Upper lobe of left lung (tissue), 6 donors: ENCODE results near the gene AGTRAP. TPM values are rescaled to one million over a fixed set of nuclear protein-coding genes. Genes with fewer than 3 reads are reported as not detected.
A peak's percentile ranks its signal among the peaks of the same experiment; 100 is the strongest.

ENCODE experiments used
- ATAC-seq, 2 donors: fragments of 200-7000 bp; cut with Tn5 transposase; one replicate each; pipeline ENCODE4 v1.9.1; 2022; ENCODE audit warnings: mild to moderate bottlenecking in 2 of 2, moderate library complexity in 2 of 2; ENCODE audit not compliant: low FRiP score in 2 of 2
- DNase-seq, 2 donors: peaks; one replicate each; pipeline ENCODE4 v3.0.0-alpha.2; 2019 to 2020
- H3K27ac ChIP-seq, 4 donors: fragments of 200-600 bp; sonication (generic); one replicate each; pipeline ENCODE4 v1.5.1; 2016 to 2019
- H3K27me3 ChIP-seq, 4 donors: fragments of 200-600 bp; sonication (generic); one replicate each; pipeline ENCODE4 v1.5.1; 2017 to 2019
- H3K36me3 ChIP-seq, 4 donors: fragments of 200-600 bp; sonication (generic); one replicate each; pipeline ENCODE4 v1.5.1; 2016 to 2019
- H3K4me1 ChIP-seq, 4 donors: fragments of 200-600 bp; sonication (generic); one replicate each; pipeline ENCODE4 v1.5.1; 2018 to 2019
- H3K4me3 ChIP-seq, 4 donors: fragments of 200-600 bp; sonication (generic); one replicate each; pipeline ENCODE4 v1.5.1; 2017 to 2019; ENCODE audit warnings: mild to moderate bottlenecking in 2 of 4, moderate library complexity in 1 of 4
- H3K9me3 ChIP-seq, 4 donors: fragments of 200-600 bp; sonication (generic); one replicate each; pipeline ENCODE4 v1.5.1; 2018 to 2019
- EP300 ChIP-seq, 4 donors: sonication (generic); formaldehyde crosslinking; IDR thresholded peaks; one replicate each; pipeline ENCODE4 v1.5.1; 2017; ENCODE audit warnings: antibody characterized with exemption in 4 of 4, control low read depth in 2 of 4
- POLR2A ChIP-seq, 4 donors: fragments of 450-650 bp; IDR thresholded peaks; one replicate each; pipeline ENCODE4 v1.5.1; 2016 to 2017; ENCODE audit warnings: antibody characterized with exemption in 4 of 4, mild to moderate bottlenecking in 2 of 4
- POLR2AphosphoS5 ChIP-seq, 2 donors: sonication (generic); formaldehyde crosslinking; IDR thresholded peaks; one replicate each; pipeline ENCODE4 v1.5.1; 2017; ENCODE audit warnings: antibody characterized with exemption in 2 of 2
- WGBS, 2 donors: methylation state at CpG; one replicate each; pipeline ENCODE4 v1.1.5; 2017 to 2018; 5-methylcytosine and 5-hydroxymethylcytosine counted together
- total RNA-seq, 6 donors: library from RNA; depleted of rRNA in 4 of 6; stranded (reverse); fragments of >200 nt in 4 of 6; gene quantifications; one replicate each; pipeline versions ENCODE4 v1.1.0 to v1.2.1, GENCODE V29; 2016 to 2021
- TF ChIP-seq, protein P1 (sequence below), 6 experiments: fragments of 450-650 bp in 4 of 6; fragments of 200-600 bp in 2 of 6; sonication (generic) in 2 of 6; IDR thresholded peaks; one replicate each; pipeline ENCODE4 v1.5.1; 2016 to 2019; ENCODE audit warnings: antibody characterized with exemption in 6 of 6
- donor health status: DM: no; HTN: no; CAD: no; lungs with moderate emphysema.
- donor health status: DM: no; HTN: yes; CAD: no; lungs with severe emphysema.

Gene AGTRAP
- total RNA-seq, 6 donors from 2014 or later, result 52.2 to 80.1 (median 68.7) TPM

DNA sequence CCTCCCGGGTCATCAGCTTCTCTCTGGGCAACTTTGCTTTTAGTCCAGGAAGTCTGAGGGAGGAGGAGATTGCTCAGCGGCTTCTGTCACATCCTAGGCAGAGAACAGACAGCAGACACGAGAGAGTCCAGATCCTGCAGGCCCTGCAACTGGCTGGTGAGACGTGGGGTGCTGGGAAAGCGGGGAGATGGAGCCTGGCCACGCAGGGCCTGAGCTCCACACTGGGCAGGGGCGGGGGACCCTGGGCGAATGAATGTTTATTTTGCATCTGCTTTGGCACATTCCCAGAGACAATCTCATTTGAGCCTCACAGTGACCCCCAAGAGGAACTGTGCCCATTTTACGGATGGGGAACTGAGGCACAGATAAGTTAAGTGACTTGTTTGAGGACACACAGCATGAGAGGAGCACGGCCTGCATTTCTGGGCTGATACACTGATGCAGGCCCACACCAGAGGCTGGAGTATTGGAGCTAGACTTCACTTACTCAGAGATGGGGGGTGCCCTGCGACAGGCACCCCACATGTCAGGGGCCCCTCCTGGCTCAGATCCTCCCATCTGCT is 35.6 kb downstream of the AGTRAP start:
- WGBS, 2 donors, result 71 to 75% methylated on average over 10 to 11 of the region's 11 CpGs
- no peak for TF ChIP-seq EP300 (IDR thresholded peaks at IDR 0.05)
- TF ChIP-seq, protein P1, sequence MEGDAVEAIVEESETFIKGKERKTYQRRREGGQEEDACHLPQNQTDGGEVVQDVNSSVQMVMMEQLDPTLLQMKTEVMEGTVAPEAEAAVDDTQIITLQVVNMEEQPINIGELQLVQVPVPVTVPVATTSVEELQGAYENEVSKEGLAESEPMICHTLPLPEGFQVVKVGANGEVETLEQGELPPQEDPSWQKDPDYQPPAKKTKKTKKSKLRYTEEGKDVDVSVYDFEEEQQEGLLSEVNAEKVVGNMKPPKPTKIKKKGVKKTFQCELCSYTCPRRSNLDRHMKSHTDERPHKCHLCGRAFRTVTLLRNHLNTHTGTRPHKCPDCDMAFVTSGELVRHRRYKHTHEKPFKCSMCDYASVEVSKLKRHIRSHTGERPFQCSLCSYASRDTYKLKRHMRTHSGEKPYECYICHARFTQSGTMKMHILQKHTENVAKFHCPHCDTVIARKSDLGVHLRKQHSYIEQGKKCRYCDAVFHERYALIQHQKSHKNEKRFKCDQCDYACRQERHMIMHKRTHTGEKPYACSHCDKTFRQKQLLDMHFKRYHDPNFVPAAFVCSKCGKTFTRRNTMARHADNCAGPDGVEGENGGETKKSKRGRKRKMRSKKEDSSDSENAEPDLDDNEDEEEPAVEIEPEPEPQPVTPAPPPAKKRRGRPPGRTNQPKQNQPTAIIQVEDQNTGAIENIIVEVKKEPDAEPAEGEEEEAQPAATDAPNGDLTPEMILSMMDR (IDR thresholded peaks at IDR 0.05), result no peak
- TF ChIP-seq POLR2AphosphoS5 (IDR thresholded peaks at IDR 0.05), result no peak
- no peak for TF ChIP-seq POLR2A (IDR thresholded peaks at IDR 0.05)

DNA sequence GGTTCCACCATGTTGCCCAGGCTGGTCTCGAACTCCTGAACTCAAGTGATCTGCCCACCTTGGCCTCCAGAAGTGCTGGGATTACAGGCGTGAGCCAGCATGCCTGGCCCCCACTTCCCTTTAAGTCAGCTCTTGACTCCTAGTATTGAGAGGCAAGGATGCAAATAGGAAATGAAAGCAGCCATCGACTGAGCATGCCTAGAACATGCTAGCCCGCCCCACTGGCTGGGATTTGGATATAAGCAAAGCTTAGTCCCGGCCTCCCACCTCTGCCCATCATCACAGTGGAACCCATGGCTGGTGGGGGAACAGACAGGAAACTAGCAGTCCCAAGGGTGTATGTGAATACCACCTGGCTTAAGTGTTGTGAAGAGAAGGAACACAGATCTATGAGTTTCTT is 36.5 kb downstream of the AGTRAP start:
- Histone ChIP-seq H3K27ac (no peak overlapping the region), H3K4me1 (no peaks in the 10 kb centered on the region), H3K4me3 (no peak overlapping the region), H3K27me3 (no peaks in the 10 kb centered on the region), H3K9me3 (no peaks in the 10 kb centered on the region), H3K36me3 (no peaks in the 10 kb centered on the region)
- no peak for TF ChIP-seq POLR2A (IDR thresholded peaks at IDR 0.05)
- TF ChIP-seq, protein P1 (IDR thresholded peaks at IDR 0.05), result no peak
- TF ChIP-seq EP300 (IDR thresholded peaks at IDR 0.05), result no peak
- TF ChIP-seq POLR2AphosphoS5 (IDR thresholded peaks at IDR 0.05), result no peak
- ATAC-seq (peak in 1 of 2 donors; percentile 14), DNase-seq (no peak)
- WGBS, 2 donors, result 45 to 57% methylated on average over 5 of the region's 5 CpGs

More for the DNA sequence above, 35.6 kb downstream of the AGTRAP start:
- no peak overlapping the region for H3K27ac ChIP-seq
- DNase-seq, result no peak
- ATAC-seq, result no peak
- no peaks in the 10 kb centered on the region for H3K4me1 ChIP-seq
- H3K36me3 ChIP-seq, result no peaks in the 10 kb centered on the region
- no peak overlapping the region for H3K4me3 ChIP-seq
- H3K9me3 ChIP-seq, result no peaks in the 10 kb centered on the region
- H3K27me3 ChIP-seq, result no peaks in the 10 kb centered on the region

- H3K27ac ChIP-seq, result no peak overlapping the region
- 91 to 93% methylated on average over 9 of the region's 9 CpGs for WGBS, 2 donors
- H3K36me3 ChIP-seq, result no peaks in the 10 kb centered on the region
- no peak overlapping the region for H3K4me3 ChIP-seq
- H3K27me3 ChIP-seq, result no peaks in the 10 kb centered on the region
- no peaks in the 10 kb centered on the region for H3K9me3 ChIP-seq
- no peaks in the 10 kb centered on the region for H3K4me1 ChIP-seq
- no peak for DNase-seq
- no peak for ATAC-seq
- no peak for TF ChIP-seq POLR2AphosphoS5 (IDR thresholded peaks at IDR 0.05)
- no peak for TF ChIP-seq EP300 (IDR thresholded peaks at IDR 0.05)
- TF ChIP-seq, protein P1 (IDR thresholded peaks at IDR 0.05), result no peak
- TF ChIP-seq POLR2A (IDR thresholded peaks at IDR 0.05), result no peak
Observed at GRCh38 chr1:11774753-11775152, 38.8 kb downstream of the AGTRAP start.

DNA sequence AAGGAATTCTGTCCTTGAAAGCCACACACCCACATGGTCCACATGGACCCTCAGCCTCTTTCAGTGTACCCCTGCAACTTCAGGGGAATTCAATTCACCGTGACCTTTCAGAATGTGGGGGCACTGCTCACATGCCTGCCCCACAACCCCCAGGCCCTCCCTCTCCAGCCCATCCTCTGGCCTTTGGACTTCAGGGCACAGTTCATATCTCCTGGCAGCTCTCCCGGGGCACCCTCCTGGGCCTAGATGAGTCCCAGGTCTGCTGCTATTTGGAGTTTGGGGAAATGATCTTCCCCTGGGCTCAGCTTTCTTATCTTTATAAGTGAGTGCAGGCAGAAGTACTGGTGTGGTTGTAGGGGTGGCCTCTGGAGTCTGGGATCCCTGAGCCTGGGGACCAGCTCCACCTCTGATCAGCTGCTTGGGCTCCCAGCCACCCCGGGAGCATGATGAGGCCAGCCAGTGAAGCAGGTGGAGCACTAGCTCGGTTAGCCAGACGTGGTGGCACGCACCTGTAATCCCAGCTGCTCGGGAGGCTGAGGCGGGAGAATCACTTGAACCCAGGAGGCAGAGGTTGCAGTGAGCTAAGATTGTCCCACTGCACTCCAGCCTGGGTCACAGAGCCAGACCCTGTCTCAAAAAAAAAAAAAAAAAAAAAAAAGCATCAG is 41.9 kb downstream of the AGTRAP start:
- WGBS, 2 donors, result 91 to 94% methylated on average over 2 to 8 of the region's 8 CpGs
- Histone ChIP-seq H3K27ac (no peak overlapping the region), H3K36me3 (no peaks in the 10 kb centered on the region), H3K27me3 (no peaks in the 10 kb centered on the region), H3K4me1 (no peaks in the 10 kb centered on the region), H3K4me3 (no peak overlapping the region), H3K9me3 (no peaks in the 10 kb centered on the region)
- DNase-seq, result no peak
- TF ChIP-seq POLR2A (IDR thresholded peaks at IDR 0.05), result no peak
- TF ChIP-seq, protein P1 (IDR thresholded peaks at IDR 0.05), result no peak
- no peak for TF ChIP-seq EP300 (IDR thresholded peaks at IDR 0.05)
- TF ChIP-seq POLR2AphosphoS5 (IDR thresholded peaks at IDR 0.05), result no peak
- no peak for ATAC-seq

DNA sequence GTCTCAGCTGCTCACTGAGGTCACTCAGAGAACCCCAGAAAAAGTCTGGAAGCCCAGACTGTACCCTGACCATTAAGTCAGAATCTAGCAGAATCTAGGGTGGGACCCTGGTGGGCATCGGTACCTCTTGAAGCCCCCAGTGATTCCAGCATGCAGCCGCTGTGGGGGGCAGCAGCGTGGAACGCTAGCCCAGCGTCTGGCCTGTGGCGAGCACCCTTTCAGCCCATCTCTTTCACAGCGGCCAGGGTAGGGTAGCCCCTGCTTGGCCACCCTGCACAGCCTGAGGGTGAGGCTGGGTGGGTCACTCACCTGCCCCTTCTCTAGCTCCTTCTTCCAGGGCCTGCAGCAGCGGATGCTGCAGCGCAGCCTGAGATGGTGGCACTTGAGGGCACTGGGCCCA is 42.4 kb downstream of the AGTRAP start:
- no peak for DNase-seq
- TF ChIP-seq EP300 (IDR thresholded peaks at IDR 0.05), result no peak
- TF ChIP-seq, protein P1 (IDR thresholded peaks at IDR 0.05), result no peak
- TF ChIP-seq POLR2A (IDR thresholded peaks at IDR 0.05), result no peak
- no peak for TF ChIP-seq POLR2AphosphoS5 (IDR thresholded peaks at IDR 0.05)
- Histone ChIP-seq H3K4me1 (no peaks in the 10 kb centered on the region), H3K36me3 (no peaks in the 10 kb centered on the region), H3K27me3 (no peaks in the 10 kb centered on the region), H3K4me3 (no peak overlapping the region), H3K9me3 (no peaks in the 10 kb centered on the region), H3K27ac (no peak overlapping the region)
- 98% methylated on average over 7 of the region's 9 CpGs; no CpG with 5 or more reads in 1 of the 2 donors for WGBS, 2 donors
- ATAC-seq, result no peak
